Measurements from ENCODE around the gene ELL2.

ELL2 gene

DNA sequence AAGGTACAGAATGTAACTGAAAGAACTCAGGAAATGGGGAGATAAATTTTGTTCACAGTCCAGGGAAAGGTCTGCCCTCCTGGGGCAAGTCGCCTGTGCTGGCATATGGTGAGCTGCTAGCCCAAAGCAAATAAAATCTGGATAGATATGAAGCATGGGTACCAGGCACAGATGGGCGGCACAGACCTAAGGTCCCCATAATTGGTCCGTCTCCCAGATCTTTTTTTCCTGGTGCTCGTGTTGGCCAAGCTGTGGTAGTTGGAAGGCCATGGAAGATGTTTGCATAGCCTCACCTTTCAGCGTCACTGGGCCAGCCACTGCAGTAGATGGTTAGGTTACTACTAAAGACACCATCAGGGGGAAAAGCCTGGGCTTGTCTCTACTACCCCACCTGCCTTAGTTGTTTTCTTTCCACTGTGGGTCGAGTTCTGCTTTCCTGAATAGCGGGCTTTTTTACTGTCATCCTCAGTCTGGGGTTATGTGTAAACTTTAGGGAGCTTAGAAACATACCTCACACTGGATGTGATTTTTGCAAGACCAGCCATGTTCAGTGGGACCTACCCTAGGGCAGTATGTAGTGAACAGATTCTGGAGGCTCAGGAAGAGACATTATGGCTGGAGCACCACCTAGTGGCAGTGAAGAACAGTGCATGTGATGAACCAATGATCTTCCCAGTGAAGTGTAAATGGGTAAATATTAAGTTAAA, 114.9 kb downstream of the ELL2 start:
- H3K4me3 ChIP-seq (ENCODE audit: control insufficient read depth, low read depth, low read length) = no peak overlapping the region
- DNase-seq (ENCODE audit: low read depth) = peak; percentile 81
- TF ChIP-seq, protein P1, sequence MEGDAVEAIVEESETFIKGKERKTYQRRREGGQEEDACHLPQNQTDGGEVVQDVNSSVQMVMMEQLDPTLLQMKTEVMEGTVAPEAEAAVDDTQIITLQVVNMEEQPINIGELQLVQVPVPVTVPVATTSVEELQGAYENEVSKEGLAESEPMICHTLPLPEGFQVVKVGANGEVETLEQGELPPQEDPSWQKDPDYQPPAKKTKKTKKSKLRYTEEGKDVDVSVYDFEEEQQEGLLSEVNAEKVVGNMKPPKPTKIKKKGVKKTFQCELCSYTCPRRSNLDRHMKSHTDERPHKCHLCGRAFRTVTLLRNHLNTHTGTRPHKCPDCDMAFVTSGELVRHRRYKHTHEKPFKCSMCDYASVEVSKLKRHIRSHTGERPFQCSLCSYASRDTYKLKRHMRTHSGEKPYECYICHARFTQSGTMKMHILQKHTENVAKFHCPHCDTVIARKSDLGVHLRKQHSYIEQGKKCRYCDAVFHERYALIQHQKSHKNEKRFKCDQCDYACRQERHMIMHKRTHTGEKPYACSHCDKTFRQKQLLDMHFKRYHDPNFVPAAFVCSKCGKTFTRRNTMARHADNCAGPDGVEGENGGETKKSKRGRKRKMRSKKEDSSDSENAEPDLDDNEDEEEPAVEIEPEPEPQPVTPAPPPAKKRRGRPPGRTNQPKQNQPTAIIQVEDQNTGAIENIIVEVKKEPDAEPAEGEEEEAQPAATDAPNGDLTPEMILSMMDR (conservative IDR thresholded peaks at IDR 0.05; ENCODE audit: control insufficient read depth, insufficient read depth, low read depth, low read length) = peak; percentile 97

DNA sequence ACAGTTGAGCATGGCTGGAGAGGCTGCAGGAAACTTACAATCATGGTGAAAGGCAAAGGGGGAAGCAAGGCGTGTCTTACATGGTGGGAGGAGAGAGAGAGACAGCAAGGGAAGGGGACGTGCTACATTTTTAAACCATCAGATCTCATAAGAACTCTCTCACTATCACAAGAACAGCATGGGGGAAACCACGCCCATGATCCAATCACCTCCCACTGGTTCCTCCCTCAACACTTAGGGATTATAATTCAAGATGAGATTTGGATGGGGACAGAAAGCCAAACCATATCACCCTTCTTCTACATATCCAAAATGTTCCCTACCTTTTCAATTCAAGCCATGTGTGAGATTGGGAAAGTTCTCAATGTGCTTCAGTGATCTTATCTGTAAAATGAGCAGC, 116.3 kb downstream of the ELL2 start:
- TF ChIP-seq, protein P1 (conservative IDR thresholded peaks at IDR 0.05; ENCODE audit: control insufficient read depth, insufficient read depth, low read depth, low read length) = no peak
- H3K4me3 ChIP-seq (ENCODE audit: control insufficient read depth, low read depth, low read length) = no peak overlapping the region
- DNase-seq (ENCODE audit: low read depth) = no peak

DNA sequence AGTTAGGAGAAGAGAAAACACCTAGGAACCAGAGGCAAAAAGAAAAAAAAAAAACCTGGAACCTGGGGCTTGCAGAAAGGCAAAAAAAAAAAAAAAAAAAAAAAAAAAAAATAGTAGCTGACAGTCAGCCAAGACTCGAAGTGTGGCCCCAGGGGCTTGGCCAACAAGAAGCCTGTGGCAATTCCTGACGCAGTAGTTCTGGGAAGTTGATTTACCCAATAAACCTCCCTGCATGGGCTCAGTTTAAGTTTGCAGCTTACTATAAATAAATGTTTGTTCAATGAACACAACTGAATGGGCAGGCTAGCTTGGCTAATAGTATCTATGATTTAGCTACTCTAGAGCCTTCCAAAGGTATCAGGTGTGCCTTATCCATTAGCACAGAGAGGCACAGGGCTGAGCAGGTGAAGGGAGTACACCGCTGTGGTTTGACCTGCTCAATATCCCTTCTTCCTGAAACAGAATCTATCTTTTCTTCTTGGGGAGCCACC, 117.9 kb downstream of the ELL2 start:
- TF ChIP-seq, protein P1 (conservative IDR thresholded peaks at IDR 0.05; ENCODE audit: control insufficient read depth, insufficient read depth, low read depth, low read length) = no peak
- peak; percentile 60 for DNase-seq (ENCODE audit: low read depth)
- no peak overlapping the region for H3K4me3 ChIP-seq (ENCODE audit: control insufficient read depth, low read depth, low read length)

DNA sequence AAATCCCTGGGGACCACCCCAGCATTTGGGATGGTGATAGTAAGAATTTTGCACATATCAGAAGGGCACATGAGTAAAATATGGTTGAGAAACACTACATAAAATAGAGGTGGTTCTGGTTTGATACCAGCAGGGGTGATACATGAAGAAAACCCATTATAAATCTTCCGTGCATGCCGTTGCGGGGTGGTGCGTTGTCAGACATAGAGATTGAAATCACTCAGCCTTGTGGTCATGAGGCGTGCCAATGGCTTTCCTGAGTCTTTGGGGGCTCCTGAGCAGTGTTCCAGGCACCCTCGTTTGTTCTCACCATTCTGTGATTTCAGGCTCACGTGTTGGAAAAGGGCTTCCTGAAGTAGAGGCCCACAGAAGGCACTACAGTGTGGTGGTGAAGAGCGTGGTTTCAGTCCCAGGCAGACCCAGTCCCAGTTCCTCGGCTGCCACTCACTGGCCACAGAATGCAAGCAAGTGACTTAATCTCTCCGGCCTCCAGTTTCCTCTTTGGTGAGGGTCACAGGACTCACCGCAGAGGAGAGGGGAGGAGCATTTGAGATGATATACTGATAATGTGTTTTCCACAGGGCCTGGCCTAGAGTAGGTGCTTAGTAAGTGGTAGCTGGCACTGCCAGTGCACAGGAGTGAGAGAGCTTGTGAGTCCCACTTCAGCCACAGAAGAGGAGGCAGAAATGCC, 118.7 kb downstream of the ELL2 start:
- peak; percentile 47 for DNase-seq (ENCODE audit: low read depth)
- H3K4me3 ChIP-seq (ENCODE audit: control insufficient read depth, low read depth, low read length) = no peak overlapping the region
- TF ChIP-seq, protein P1 (conservative IDR thresholded peaks at IDR 0.05; ENCODE audit: control insufficient read depth, insufficient read depth, low read depth, low read length) = no peak

DNA sequence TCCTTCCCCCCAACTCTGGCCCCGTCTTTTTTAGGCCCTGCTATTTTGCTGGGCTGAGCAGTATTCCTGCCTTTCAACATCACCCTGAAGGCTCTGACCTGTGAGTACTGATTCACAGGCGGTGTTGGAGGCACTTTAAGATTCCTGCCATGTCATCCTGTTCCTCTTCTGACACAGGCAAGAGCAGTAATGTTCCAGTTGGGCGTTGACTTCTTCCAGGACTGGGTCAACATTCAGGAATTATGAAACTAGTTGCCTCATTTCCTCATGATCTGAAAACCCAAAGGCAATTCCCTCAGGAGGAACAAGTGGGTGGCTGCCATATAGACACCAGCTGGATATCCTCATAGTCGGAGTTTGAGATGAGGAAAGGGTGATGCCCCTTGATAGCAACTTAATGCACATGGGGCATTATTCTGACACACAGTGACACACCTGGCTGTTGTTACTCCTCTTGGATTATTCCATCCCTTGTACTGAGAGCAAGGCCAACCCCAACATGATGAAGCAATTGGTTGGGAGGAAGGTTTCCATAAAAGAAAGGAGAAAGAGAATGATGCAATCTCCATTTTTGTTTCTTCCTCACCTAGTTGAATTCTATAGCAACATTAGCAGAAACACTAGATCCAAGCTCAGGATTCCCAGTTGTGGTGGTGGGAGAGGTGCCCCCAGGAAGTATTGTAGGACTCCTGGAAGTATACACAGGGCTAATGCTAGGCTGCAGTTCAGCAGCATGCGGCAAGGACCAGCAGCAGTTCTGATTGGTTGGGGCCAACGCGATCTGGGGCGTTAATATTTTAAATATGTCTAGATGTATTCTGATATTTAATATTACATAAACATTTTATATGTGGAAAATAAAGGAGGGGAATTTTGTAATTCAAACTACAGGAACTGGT, 119.5 kb downstream of the ELL2 start:
- DNase-seq (ENCODE audit: low read depth) = peak; percentile 96
- H3K4me3 ChIP-seq (ENCODE audit: control insufficient read depth, low read depth, low read length) = no peak overlapping the region
- TF ChIP-seq, protein P1 (conservative IDR thresholded peaks at IDR 0.05; ENCODE audit: control insufficient read depth, insufficient read depth, low read depth, low read length) = no peak

DNA sequence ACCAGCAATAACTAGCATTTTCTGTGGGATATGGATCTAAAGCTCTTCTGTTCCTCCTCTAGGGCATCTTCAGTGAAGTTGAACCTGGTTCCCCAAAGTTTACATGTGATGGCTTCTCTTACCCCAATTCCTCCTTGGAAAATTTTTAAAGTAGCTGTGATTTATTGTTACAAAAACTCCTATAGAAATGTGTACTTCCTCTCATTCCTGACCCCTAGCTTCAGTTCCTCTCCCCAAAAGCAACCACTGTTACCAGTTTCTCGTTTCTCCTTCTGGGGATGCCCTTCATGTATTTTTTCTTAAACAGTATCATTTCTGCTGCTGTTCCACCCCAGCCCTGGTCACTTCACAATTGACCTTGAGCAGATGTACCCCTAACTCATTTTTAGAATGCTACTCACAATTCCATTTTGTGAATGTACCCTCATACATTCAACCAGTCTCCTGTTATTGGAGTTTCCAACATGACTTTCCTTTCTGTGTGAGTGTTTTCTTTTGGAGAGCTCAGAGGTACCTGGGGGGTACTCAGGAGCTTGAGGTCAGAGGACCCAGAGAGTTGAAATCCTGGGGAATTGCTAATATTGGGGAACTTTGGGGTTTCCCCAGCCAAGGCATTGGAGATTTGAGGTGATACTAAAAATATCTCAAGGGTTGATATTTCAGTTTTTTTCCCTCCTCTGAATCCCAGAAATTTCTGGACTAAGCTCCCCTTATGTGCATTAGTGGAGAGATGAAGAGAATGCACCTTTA, 120.5 kb downstream of the ELL2 start:
- TF ChIP-seq, protein P1 (conservative IDR thresholded peaks at IDR 0.05; ENCODE audit: control insufficient read depth, insufficient read depth, low read depth, low read length) = no peak
- no peak for DNase-seq (ENCODE audit: low read depth)
- no peak overlapping the region for H3K4me3 ChIP-seq (ENCODE audit: control insufficient read depth, low read depth, low read length)

Measured in fibroblast of mammary gland (primary cell).